MM.1S (cell line): ENCODE data around the gene RBM45.
"Not testable (repeated sequence)": the region's sequence is repeated elsewhere in the genome, so short reads cannot be mapped to it uniquely, and the experiment has no call there.

Experiments used
- DNase-seq: peaks from one replicate; pipeline ENCODE4 v3.0.0-alpha.2; 2015
- H2AFZ ChIP-seq: fragments of 300-600 bp; sonication (generic); 2 replicates; pipeline ENCODE4 v1.6.0; 2016; ENCODE audit warnings: antibody characterized with exemption, low read length
- H3F3A ChIP-seq: fragments of 300-600 bp; sonication (generic); 2 replicates; pipeline ENCODE4 v1.6.1; 2016; ENCODE audit warnings: mild to moderate bottlenecking, antibody characterized with exemption, low read length, moderate library complexity, mixed read lengths; ENCODE audit not compliant: insufficient read depth
- H3K27ac ChIP-seq: fragments of 300-600 bp; sonication (generic); 2 replicates; pipeline ENCODE4 v1.5.1; 2016; ENCODE audit warnings: mild to moderate bottlenecking, low read length
- H3K27me3 ChIP-seq: fragments of 300-600 bp; sonication (generic); replicated peaks from 2 replicates; pipeline ENCODE4 v1.6.0; 2016; ENCODE audit warnings: low read length; ENCODE audit not compliant: insufficient read depth
- H3K36me3 ChIP-seq: fragments of 300-600 bp; sonication (generic); replicated peaks from 2 replicates; pipeline ENCODE4 v1.6.1; 2016; ENCODE audit warnings: mild to moderate bottlenecking, low read length, mixed read lengths; ENCODE audit not compliant: insufficient read depth
- H3K4me1 ChIP-seq: fragments of 300-600 bp; sonication (generic); 2 replicates; pipeline ENCODE4 v1.6.1; 2016; ENCODE audit warnings: low read length, mixed read lengths
- H3K4me2 ChIP-seq: fragments of 300-600 bp; sonication (generic); 2 replicates; pipeline ENCODE4 v1.6.0; 2016; ENCODE audit warnings: low read depth, low read length
- H3K4me3 ChIP-seq: fragments of 300-600 bp; sonication (generic); 2 replicates; pipeline ENCODE4 v1.5.1; 2016; ENCODE audit warnings: low read length, mixed read lengths
- H3K79me2 ChIP-seq: fragments of 300-600 bp; sonication (generic); 2 replicates; pipeline ENCODE4 v1.6.1; 2016; ENCODE audit warnings: mixed run types, low read length, mixed read lengths
- H3K9ac ChIP-seq: fragments of 300-600 bp; sonication (generic); 2 replicates; pipeline ENCODE4 v1.6.1; 2016; ENCODE audit warnings: low read length, mixed read lengths
- H3K9me2 ChIP-seq: fragments of 300-600 bp; sonication (generic); replicated peaks from 2 replicates; pipeline ENCODE4 v1.6.1; 2016; ENCODE audit warnings: mild to moderate bottlenecking, low read length, mixed read lengths; ENCODE audit not compliant: insufficient read depth
- H3K9me3 ChIP-seq: fragments of 300-600 bp; sonication (generic); replicated peaks from 2 replicates; pipeline ENCODE4 v1.6.1; 2016; ENCODE audit warnings: mild to moderate bottlenecking, low read length, mixed read lengths; ENCODE audit not compliant: insufficient read depth
- H4K20me1 ChIP-seq: fragments of 300-600 bp; sonication (generic); 2 replicates; pipeline ENCODE4 v1.6.1; 2016; ENCODE audit warnings: mild to moderate bottlenecking, low read length, moderate library complexity, mixed read lengths; ENCODE audit not compliant: insufficient read depth
- CTCF ChIP-seq: fragments of 300-600 bp; sonication (generic); IDR thresholded peaks from 2 replicates; pipeline ENCODE4 v1.5.1; 2016; ENCODE audit warnings: antibody characterized with exemption, low read length, mixed read lengths
- EZH2 ChIP-seq: fragments of 300-600 bp; sonication (generic); optimal IDR thresholded peaks from 2 replicates; pipeline ENCODE3; 2017; ENCODE audit warnings: low read depth, mild to moderate bottlenecking, antibody characterized with exemption, low read length, mixed read lengths
- EZH2phosphoT487 ChIP-seq: fragments of 300-600 bp; sonication (generic); IDR thresholded peaks from 2 replicates; pipeline ENCODE4 v1.6.1; 2018; ENCODE audit warnings: antibody characterized with exemption, low read length

Gene RBM45

GRCh38 chr2:178152033-178152432, 39.8 kb downstream of the RBM45 start:
- DNase-seq, result no peak
- no peak overlapping the region for H3K4me3 ChIP-seq
- H3K27ac ChIP-seq, result no peak overlapping the region
- no peaks in the 10 kb centered on the region for H3K4me1 ChIP-seq
- H3K9ac ChIP-seq, result no peak overlapping the region
- no peaks in the 10 kb centered on the region for H3K27me3 ChIP-seq
- no peaks in the 10 kb centered on the region for H3F3A ChIP-seq
- no peaks in the 10 kb centered on the region for H3K9me3 ChIP-seq
- no peak for TF ChIP-seq EZH2phosphoT487
- no peak for TF ChIP-seq EZH2
- TF ChIP-seq CTCF, result no peak
- H3K36me3 ChIP-seq, result no peaks in the 10 kb centered on the region
- no peak overlapping the region for H2AFZ ChIP-seq
- H3K4me2 ChIP-seq, result no peak overlapping the region
- no peaks in the 10 kb centered on the region for H4K20me1 ChIP-seq
- H3K79me2 ChIP-seq, result no peaks in the 10 kb centered on the region
- H3K9me2 ChIP-seq, result no peaks in the 10 kb centered on the region

- Histone ChIP-seq H3K4me1 (no peaks in the 10 kb centered on the region), H4K20me1 (no peaks in the 10 kb centered on the region), H3K9me3 (no peaks in the 10 kb centered on the region), H3K4me3 (no peak overlapping the region), H3K9me2 (no peaks in the 10 kb centered on the region), H3K9ac (no peak overlapping the region), H3K4me2 (no peak overlapping the region), H3K27me3 (no peaks in the 10 kb centered on the region), H2AFZ (no peak overlapping the region), H3K79me2 (no peaks in the 10 kb centered on the region), H3K27ac (no peak overlapping the region), H3K36me3 (no peaks in the 10 kb centered on the region), H3F3A (no peaks in the 10 kb centered on the region)
- DNase-seq, result no peak
- TF ChIP-seq CTCF (no peak), EZH2 (no peak), EZH2phosphoT487 (no peak)
These were observed 40.3 kb downstream of the RBM45 start for GRCh38 chr2:178152542-178152941.

GRCh38 chr2:178152977-178153376, 40.7 kb downstream of the RBM45 start:
- H3K4me3 ChIP-seq, result no peak overlapping the region
- no peaks in the 10 kb centered on the region for H3K9me2 ChIP-seq
- H3K4me2 ChIP-seq, result no peak overlapping the region
- DNase-seq, result no peak
- no peaks in the 10 kb centered on the region for H3K9me3 ChIP-seq
- no peaks in the 10 kb centered on the region for H4K20me1 ChIP-seq
- H2AFZ ChIP-seq, result no peak overlapping the region
- H3K9ac ChIP-seq, result no peak overlapping the region
- H3F3A ChIP-seq, result no peaks in the 10 kb centered on the region
- no peaks in the 10 kb centered on the region for H3K27me3 ChIP-seq
- H3K27ac ChIP-seq, result no peak overlapping the region
- H3K79me2 ChIP-seq, result no peaks in the 10 kb centered on the region
- TF ChIP-seq EZH2phosphoT487, result no peak
- no peak for TF ChIP-seq EZH2
- TF ChIP-seq CTCF, result no peak
- H3K4me1 ChIP-seq, result no peaks in the 10 kb centered on the region
- no peaks in the 10 kb centered on the region for H3K36me3 ChIP-seq

- H3K4me2 ChIP-seq, H3K79me2 ChIP-seq, H3F3A ChIP-seq, H3K27me3 ChIP-seq, DNase-seq, H3K4me1 ChIP-seq, H3K9ac ChIP-seq, H2AFZ ChIP-seq, H3K4me3 ChIP-seq, H4K20me1 ChIP-seq, H3K9me3 ChIP-seq, H3K36me3 ChIP-seq, H3K9me2 ChIP-seq, H3K27ac ChIP-seq: not testable (repeated sequence)
These were observed 41.6 kb downstream of the RBM45 start for GRCh38 chr2:178153878-178154277.
